ENCODE data around the gene TBL3. TPM values are rescaled to one million over a fixed set of nuclear protein-coding genes. Genes with fewer than 3 reads are reported as not detected.
A peak's percentile ranks its signal among the peaks of the same experiment; 100 is the strongest.
"Not testable (repeated sequence)": the region's sequence is repeated elsewhere in the genome, so short reads cannot be mapped to it uniquely, and the experiment has no call there.

Gene TBL3
- total RNA-seq, 2 donors from 2014 or later, result 22.0 to 23.6 TPM

DNA sequence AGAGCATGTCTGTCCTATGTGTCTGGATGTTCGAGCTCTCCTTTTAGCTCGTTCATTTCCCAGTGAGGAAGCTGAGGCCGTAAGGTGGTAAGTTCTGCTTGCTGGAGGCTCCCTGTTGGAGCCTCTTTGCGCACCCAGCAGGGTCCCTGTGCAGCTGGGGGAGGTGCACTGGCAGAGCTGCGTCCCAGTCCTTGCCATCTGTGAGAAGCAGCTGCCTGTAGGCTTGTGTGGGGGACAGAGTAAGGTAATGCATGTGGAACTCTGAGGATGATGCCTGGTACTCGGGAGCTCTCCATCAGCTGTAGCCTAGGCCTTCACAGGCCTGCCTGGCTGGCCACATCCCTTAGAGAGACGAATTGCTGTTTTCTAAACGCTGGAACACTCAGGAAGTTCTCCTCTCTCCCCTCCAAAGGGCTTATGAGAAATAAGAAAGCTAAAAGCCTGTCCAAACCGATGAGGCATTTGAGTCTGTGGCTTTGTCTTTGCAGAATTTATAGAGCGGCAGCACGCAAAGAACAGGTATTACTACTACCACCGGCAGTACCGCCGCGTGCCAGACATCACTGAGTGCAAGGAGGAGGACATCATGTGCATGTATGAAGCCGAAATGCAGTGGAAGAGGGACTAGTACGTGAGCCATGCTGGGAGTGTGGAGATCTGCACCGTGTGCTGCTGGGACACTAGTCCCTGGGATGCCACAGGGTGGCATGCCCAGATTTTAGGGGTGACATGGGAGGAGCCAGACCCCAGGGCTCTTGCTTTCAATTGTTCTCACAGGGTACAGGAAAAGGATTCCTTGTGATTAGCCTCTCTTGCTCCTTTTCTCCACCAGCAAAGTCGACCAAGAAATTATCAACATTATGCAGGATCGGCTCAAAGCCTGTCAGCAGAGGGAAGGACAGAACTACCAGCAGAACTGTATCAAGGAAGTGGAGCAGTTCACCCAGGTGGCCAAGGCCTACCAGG is 10.9 kb upstream of the TBL3 start:
- ATAC-seq (no peak), DNase-seq (peak in 1 of 2 donors; percentile 22)
- intact Hi-C loops (cut with DNase I, micrococcal nuclease), result no loop called here

DNA sequence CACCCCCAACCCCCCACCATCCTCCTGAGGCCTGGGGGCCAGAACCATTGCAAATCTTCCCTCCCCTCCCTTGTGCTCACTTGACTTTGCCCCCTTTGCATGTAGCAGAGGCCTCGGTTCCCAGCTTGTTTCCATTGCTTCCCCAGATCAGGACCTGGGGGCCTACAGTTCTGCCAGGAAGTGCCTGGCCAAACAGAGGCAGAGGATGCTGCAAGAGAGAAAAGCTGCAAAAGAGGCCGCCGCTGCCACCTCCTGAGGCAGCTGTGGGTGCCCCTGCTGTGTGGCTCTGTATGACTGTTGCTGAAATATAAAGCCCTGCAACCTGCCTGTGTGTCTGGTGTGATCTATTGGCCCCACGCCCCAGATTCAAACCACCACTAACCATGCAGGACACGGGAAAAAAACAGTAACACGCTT is 10.2 kb upstream of the TBL3 start:
- intact Hi-C loops (cut with DNase I, micrococcal nuclease), result no loop called here
- peak in 1 of 2 donors; percentile 14 for DNase-seq
- no peak for ATAC-seq

DNA sequence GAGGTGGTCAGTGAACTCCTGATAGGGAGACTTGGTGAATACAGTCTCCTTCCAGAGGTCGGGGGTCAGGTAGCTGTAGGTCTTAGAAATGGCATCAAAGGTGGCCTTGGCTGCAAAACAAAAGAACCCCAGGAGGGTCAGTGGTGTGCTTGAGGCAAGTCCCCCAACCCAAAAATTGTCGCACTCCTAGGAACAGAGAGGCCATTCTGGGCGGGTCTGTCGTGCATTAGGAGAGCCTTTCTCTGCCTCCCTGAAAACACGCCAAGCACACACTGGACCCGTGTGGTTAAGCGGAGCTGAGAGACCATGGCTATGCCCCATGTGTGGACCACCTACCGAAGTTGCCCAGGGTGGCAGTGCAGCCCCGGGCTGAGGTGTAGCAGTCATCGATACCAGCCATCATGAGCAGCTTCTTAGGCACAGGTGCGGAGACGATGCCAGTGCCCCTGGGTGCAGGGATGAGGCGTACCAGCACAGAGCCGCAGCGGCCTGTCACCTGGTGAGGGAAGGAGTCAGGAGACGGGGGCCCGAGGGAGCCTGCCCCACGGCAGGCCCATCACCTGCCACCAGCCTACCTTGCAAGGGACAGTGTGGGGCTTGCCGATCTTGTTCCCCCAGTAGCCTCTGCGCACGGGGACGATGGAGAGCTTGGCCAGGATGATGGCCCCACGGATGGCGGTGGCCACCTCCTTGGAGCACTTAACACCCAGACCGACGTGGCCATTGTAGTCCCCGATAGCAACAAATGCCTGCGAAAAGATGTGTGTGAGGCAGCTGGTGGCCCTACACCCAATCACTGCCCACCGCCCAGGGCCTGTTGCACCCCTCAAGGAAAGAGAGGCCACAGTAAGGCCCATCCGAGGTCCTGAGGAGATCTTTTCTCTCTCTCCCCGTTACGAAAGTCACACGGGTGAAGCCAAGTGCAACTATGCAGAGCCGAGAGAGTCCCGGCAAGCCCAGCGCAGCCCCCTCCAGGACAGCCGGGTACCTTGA is 9.4 kb upstream of the TBL3 start:
- intact Hi-C loops (cut with DNase I, micrococcal nuclease); ATAC-seq: not testable (repeated sequence)
- peak in 1 of 2 donors; percentile 8 for DNase-seq

DNA sequence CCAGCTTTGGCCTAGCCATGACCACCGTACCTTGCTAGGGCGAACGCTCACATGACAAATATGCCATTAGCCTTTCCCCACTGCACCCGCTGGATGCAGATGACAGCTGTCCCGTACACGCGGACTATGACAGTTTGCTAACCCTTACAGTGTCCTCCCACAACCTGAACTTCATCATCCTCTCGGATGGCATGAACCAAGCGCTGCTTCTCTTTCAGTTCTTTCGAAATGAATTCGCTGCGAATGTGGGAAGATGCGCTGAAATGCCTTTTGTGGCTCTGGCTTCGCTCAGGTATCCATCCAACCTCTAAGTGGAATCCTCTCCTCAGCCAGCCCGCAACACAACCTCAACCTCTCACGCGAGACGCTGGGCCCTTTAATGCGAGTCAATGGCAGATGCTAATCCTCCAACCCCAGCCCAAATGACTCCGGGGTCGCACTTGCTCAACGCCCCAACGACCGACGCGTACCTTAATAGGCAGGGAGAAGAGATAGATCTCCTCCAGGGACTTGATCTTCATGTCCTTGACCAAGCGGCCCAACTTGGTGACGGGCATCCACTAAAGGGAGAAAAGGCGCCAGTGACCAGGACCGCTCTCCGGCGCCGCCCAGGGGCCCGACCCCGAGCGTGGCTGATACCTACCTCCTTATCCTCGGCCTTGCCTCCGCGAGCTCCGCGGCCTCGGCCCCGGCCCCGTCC is 7.9 kb upstream of the TBL3 start:
- ATAC-seq, result peak; percentile 29
- peak in 1 of 2 donors; percentile 67 for DNase-seq
- intact Hi-C loops (cut with DNase I, micrococcal nuclease), result no loop called here

DNA sequence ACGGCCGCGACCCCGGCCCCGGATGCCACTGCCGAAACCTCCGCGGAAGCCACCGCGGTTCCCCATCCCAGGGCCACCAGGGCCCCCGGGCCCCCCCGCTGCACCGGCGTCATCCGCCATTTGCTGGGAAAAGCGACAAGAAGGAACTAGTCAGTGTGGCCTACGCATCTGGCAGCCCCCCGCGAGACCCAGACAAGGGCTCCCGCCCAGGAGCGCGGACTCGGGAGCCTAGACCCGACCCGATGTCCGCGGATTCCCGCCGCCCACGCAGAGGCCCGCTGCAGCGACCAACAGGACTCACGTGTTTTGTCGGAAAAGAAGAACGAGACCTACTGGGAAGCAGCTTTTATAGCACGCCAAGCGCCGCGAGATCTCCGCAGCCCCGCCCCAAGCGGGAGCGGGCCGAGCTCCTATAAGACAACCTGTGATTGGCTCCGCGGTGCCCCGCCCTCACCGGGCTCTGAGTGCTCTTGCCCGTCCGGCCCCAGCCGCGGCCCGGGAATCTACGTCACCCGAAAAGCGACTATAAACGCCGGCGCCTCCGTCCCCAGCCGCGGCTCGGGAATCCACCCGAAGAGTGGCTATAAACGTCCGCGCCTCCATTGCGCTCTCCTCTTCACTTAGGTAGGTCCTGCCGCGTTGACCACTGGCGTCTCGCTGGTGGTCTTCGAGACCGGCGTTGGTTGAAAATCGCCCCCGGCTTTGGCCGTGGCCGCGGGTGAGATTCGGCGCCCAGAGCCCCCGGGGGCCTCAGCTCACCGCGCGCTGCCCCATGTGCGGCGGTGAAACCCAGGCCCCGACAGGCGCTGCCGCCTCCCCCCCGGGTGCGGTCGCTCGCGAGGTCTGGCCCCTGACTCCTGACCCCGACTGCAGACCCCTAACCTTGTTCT is 7.1 kb upstream of the TBL3 start, which contains the start of gene RPS2:
RPS2 (minus strand) TSS at position 321 of the 890 bp plus-strand sequence; CDS start at position 120, 201 bp downstream.
- DNase-seq, result peak; percentile 99
- intact Hi-C loops (cut with DNase I, micrococcal nuclease), result no loop called here
- peak; percentile 92 for ATAC-seq

DNA sequence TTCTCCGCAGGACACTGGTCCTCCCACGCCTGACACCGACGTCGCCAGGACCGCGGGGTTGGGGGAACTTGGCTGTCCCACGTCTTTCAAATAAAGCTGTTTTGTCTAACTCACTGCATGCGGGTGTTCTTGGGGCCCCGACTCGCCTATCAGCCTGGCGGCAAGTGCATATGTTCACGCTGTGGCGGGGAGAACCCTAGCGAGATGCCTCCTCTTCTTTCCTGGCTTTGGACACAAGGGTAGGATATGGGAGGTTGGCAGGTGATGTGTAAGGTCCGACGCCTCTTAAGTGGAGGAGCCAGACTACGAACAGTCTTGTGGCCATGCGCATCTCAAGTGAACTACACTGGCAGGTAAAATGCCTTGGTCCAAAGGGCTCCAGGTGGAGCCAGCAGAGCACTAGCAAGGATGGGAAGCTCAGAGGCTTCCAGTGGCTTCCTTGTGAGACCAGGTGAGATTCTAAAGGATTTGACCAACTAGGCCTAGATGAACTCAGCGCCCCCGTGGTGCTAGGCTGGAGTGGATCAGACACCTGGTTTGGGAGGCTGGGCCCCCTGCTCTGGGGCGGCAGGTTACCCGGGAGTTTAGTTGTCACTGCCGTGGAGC is 6.4 kb upstream of the TBL3 start:
- intact Hi-C loops (cut with DNase I, micrococcal nuclease), result no loop called here
- ATAC-seq (peak; percentile 39), DNase-seq (peak in 1 of 2 donors; percentile 34)

DNA sequence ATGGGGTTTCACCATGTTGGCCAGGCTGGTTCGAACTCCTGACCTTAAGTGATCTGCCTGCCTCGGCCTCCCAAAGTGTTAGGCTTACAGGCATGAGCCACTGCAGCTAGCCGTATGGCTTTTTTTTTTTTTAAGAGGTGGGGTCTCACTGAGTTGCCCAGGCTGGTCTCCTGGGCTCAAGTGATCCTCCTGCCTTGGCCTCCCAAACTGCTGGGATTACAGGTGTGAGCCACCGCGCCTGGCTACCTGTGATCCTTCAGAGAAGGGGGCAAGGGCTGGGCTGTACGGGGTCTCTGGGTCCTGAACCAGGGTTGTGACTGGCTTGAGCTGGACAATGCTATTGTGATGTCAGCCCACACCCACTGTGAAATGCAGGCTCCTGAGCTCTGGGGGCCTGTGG is 5.4 kb upstream of the TBL3 start, which contains the start of gene RNF151:
RNF151 (plus strand) TSS at position 397 of the 400 bp plus-strand sequence. CDS start 26 bp downstream, outside the sequence.
- ATAC-seq (no peak), DNase-seq (peak in 1 of 2 donors; percentile 6)
- intact Hi-C loops (cut with DNase I, micrococcal nuclease), result no loop called here

DNA sequence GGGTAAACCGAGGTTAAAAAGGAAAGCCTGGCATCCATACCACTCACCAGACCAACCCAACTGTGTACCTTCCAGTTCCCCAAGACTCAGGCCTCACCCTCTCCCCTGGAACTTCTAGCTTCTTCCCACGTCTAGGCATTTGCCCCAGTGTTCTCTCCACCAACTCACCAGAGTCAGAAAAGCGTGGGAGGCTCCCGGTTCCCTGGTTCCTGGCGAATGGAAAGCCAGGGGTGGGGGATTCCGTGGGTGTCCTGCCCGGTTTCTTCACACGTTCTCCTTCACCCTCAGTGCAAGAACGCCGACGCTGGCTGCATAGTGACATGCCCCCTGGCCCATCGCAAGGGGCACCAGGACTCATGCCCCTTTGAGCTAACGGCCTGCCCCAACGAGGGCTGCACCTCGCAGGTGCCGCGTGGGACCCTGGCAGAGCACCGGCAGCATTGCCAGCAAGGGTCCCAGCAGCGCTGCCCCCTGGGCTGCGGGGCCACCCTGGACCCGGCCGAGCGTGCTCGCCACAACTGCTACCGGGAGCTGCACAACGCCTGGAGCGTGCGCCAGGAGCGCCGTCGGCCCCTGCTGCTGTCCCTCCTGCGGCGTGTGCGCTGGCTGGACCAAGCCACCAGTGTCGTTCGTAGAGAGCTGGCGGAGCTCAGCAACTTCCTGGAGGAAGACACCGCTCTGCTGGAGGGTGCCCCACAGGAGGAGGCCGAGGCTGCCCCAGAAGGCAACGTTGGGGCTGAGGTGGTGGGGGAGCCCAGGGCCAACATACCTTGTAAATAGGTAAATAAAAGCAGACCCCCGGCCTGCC is 3.5 kb upstream of the TBL3 start:
- DNase-seq, result peak in 1 of 2 donors; percentile 10
- intact Hi-C loops (cut with DNase I, micrococcal nuclease), result no loop called here
- ATAC-seq, result no peak

DNA sequence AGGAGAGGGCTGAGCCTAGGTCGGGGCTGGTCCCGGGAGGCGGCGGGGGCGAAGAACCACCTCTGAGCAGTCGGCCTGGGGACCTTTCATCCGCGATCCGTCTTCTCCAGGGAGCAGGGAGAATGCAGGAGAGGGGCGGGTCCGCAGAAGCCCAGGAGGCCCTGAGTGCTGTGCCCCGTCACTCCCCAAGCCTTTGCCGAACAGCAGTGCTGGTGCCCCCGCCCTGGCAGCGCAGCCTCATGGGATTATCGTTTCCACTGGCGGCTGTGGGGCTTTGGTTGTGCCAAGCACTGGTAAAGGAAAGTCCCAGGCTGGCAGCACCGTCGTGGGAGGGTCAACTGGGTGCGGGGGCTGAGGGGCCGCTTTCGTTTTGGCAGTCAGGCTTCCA is 631 bp downstream of the TBL3 start:
- intact Hi-C loops (cut with DNase I, micrococcal nuclease), result no loop called here
- DNase-seq, result peak in 1 of 2 donors; percentile 43
- ATAC-seq, result peak; percentile 39

DNA sequence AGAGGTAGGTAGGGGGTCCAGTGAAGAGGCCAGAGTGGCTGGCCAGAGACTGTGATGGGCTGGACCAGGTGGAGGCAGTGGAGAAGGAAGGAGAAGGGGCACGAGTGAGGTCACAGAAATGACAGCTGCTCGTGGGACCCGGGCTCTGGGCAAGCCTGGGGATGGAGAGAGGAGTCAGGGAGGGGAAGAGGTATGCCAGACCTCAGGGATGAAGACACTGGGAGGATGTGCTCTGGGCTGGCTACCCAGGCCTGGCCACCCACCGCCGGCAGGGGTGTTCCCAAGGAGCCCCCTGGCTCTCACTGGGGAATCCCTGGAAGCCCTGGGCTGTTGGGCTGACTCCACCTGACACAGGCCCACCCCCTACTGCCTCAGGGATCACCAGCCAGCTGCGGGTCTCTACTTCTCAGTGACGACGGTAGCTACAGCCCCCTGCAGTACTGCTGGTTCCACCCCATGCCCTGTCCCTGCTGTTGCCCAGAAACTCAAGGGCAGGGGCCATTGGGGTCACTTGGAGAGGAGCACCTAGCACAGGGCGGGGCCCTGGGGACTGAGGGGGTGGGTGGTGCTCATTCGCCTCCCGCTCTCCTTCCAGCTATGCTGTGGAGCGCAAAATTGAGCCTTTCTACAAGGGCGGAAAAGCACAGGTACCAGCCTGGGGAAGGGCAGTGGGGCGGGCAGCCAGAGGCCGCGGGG is 1.8 kb downstream of the TBL3 start:
- ATAC-seq, result no peak
- DNase-seq, result no peak
- intact Hi-C loops (cut with DNase I, micrococcal nuclease), result no loop called here

DNA sequence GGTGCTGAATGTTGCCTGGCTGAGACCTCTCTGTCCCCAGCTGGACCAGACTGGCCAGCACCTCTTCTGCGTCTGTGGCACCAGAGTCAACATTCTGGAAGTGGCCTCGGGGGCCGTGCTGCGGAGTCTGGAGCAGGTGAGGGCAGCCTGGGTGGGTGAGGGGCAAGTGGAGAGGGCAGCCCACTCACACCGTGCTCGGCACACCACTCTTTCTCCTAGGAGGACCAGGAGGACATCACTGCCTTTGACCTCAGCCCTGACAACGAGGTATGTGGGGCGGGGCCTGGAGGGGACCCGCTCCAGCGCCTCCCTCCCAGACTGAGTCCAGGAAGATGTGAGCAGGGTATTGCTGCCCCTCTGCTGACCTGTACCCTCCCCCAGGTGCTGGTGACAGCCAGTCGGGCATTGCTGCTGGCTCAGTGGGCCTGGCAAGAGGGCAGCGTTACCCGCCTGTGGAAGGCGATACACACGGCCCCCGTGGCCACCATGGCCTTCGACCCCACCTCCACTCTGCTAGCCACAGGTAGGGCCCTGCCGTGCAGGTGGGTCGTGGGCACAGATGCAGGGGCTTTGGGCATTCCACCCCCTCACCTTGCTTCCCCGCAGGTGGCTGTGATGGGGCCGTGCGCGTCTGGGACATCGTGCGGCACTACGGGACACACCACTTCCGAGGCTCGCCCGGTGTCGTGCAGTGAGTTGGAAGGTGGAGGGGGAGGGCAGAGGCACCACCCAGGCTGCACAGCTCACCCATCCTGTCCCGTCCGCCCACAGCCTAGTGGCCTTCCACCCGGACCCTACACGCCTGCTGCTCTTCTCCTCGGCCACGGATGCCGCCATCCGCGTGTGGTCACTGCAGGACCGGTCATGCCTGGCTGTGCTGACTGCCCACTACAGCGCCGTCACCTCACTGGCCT is 2.6 kb downstream of the TBL3 start:
- DNase-seq, result no peak
- intact Hi-C loops (cut with DNase I, micrococcal nuclease), result no loop called here
- ATAC-seq, result no peak

DNA sequence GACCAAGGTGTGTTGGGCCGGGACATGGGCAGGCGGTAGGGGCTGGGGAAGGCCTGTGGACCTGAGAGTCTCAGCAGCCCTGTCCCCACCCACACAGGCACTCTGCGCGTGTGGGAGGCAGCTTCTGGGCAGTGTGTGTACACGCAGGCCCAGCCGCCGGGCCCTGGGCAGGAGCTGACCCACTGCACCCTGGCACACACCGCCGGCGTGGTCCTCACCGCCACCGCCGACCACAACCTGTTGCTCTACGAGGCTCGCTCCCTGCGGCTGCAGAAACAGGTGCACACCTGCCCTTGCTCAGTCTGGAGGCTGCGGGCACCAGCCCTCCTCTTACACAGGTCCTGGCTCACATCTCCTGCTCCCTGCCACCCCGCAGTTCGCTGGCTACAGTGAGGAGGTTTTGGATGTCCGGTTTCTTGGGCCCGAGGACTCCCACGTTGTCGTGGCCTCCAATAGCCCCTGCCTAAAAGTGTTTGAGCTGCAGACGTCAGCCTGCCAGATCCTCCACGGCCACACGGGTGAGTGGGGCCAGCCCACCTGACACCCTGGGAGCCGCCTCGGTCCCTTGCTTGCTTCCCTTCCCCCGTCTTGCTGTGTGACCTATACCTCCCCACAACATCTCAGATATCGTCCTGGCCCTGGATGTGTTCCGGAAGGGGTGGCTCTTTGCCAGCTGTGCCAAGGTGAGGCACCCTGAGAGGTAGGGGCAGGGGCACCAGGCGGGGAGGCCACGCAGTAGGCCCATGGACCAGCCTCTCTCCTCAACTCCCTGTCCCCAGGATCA is 3.8 kb downstream of the TBL3 start:
- intact Hi-C loops (cut with DNase I, micrococcal nuclease), result no loop called here

DNA sequence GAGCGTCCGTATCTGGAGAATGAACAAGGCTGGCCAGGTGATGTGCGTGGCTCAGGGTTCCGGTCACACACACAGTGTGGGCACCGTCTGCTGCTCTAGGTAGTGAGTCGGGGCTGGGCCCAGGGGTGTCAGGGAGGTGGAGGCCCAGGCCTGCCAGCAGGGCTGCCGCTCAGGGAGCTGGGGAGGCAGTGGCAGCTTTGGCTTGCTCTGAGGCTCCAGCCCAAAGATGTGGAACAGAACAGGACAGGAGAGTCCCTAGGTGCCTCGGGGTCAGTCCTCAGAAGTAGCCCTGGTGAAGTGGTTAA is 4.3 kb downstream of the TBL3 start:
- ATAC-seq (no peak), DNase-seq (no peak)
- intact Hi-C loops (cut with DNase I, micrococcal nuclease), result no loop called here

More for the DNA sequence above, 3.8 kb downstream of the TBL3 start:
- ATAC-seq (no peak), DNase-seq (peak in 1 of 2 donors; percentile 5)

Measured in left colon (tissue), 2 donors.